ENCODE results near the gene SNAPC5. TPM values are rescaled to one million over a fixed set of nuclear protein-coding genes. Genes with fewer than 3 reads are reported as not detected.
A peak's percentile ranks its signal among the peaks of the same experiment; 100 is the strongest.

The SNAPC5 gene
- total RNA-seq, 2 experiments from 2014 or later: 23.8 to 24.1 TPM

GRCh38 chr15:66452971-66453580 is 44.5 kb downstream of the SNAPC5 start:
- intact Hi-C loops (cut with DNase I, micrococcal nuclease): no loop called here
- no peak for DNase-seq
- CTCF ChIA-PET: interaction anchor here (1.4 kb wide), 1 partner anchor 67 kb away, joined by 3 read pairs; no protein-coding TSS in a partner anchor
- Mint-ChIP-seq H3K9me3 (no peaks in the 10 kb centered on the region), H3K4me1 (ENCODE audit: low read depth) (no peaks in the 10 kb centered on the region), H3K27ac (peak overlapping the region; percentile 34), H3K36me3 (ENCODE audit: low read depth) (peaks cover 50% of the 10 kb centered on the region), H3K27me3 (no peaks in the 10 kb centered on the region), H3K4me3 (no peak overlapping the region)
- Histone ChIP-seq H3K27me3 (ENCODE audit: control insufficient read depth in 1 of 2, insufficient read depth in 2 of 2, low read length in 2 of 2) (no peaks in the 10 kb centered on the region), H3K9me3 (ENCODE audit: control insufficient read depth in 1 of 2, insufficient read depth in 1 of 2, low read length in 2 of 2) (no peaks in the 10 kb centered on the region), H3K4me1 (ENCODE audit: insufficient read depth, low read length) (no peaks in the 10 kb centered on the region), H3K27ac (ENCODE audit: low read depth in 1 of 2, low read length in 2 of 2) (no peak overlapping the region), H3K36me3 (ENCODE audit: insufficient read depth, low read length) (peaks cover 27% of the 10 kb centered on the region), H3K4me3 (ENCODE audit: low read length) (no peak overlapping the region)
- no peak for TF ChIP-seq CTCF (IDR thresholded peaks at IDR 0.05)
- POLR2A ChIA-PET: no interaction called here
- no peak for ATAC-seq (ENCODE audit: poor library complexity)

GRCh38 chr15:66452420-66452819 is 45.1 kb downstream of the SNAPC5 start:
- no peaks in the 10 kb centered on the region for H3K4me1 ChIP-seq (ENCODE audit: insufficient read depth, low read length)
- no peaks in the 10 kb centered on the region for H3K9me3 Mint-ChIP-seq
- no peaks in the 10 kb centered on the region for H3K27me3 ChIP-seq (ENCODE audit: control insufficient read depth in 1 of 2, insufficient read depth in 2 of 2, low read length in 2 of 2)
- ChIA-PET CTCF (interaction anchor here (1.4 kb wide), 1 partner anchor 66 kb away, joined by 3 read pairs; no protein-coding TSS in a partner anchor), POLR2A (no interaction called here)
- H3K36me3 ChIP-seq (ENCODE audit: insufficient read depth, low read length): peaks cover 28% of the 10 kb centered on the region
- TF ChIP-seq CTCF (IDR thresholded peaks at IDR 0.05): no peak
- H3K36me3 Mint-ChIP-seq (ENCODE audit: low read depth): peaks cover 55% of the 10 kb centered on the region
- H3K27ac Mint-ChIP-seq: no peak overlapping the region
- no peaks in the 10 kb centered on the region for H3K4me1 Mint-ChIP-seq (ENCODE audit: low read depth)
- ATAC-seq (ENCODE audit: poor library complexity): no peak
- no peaks in the 10 kb centered on the region for H3K27me3 Mint-ChIP-seq
- no peak overlapping the region for H3K27ac ChIP-seq (ENCODE audit: low read depth in 1 of 2, low read length in 2 of 2)
- no peaks in the 10 kb centered on the region for H3K9me3 ChIP-seq (ENCODE audit: control insufficient read depth in 1 of 2, insufficient read depth in 1 of 2, low read length in 2 of 2)
- intact Hi-C loops (cut with DNase I, micrococcal nuclease): no loop called here
- H3K4me3 Mint-ChIP-seq: no peak overlapping the region
- no peak overlapping the region for H3K4me3 ChIP-seq (ENCODE audit: low read length)
- DNase-seq: no peak

Small RNAs within 50 kb of the gene (microRNA-seq; reads per million reads assigned to microRNA genes)
- not detected for gene MIR4512 (ENCODE audit: borderline microRNAs expressed, borderline replicate concordance)

Other genes with a start within 250 kb of the SNAPC5 start
- not detected for gene MEGF11, start 244.0 kb downstream of the SNAPC5 start, total RNA-seq
- 10 to 100 TPM; 22.6 to 24.3 TPM for gene DIS3L, start 204.2 kb downstream of the SNAPC5 start, total RNA-seq
- 1 to 10 TPM; 3.7 to 3.9 TPM for gene TIPIN, start 141.1 kb downstream of the SNAPC5 start, total RNA-seq
- 10 to 100 TPM; 33.8 to 34.7 TPM for gene MAP2K1, start 110.8 kb downstream of the SNAPC5 start, total RNA-seq
- gene RPL4, start 7.1 kb upstream of the SNAPC5 start, total RNA-seq: 1,000 to 10,000 TPM; 4,558 to 4,627 TPM
- gene ZWILCH, start 7.6 kb upstream of the SNAPC5 start, total RNA-seq: 1 to 10 TPM; 6.8 to 7.2 TPM
- not detected for gene LCTL, start 68.2 kb upstream of the SNAPC5 start, total RNA-seq
- under 1 TPM; 0.59 to 0.69 TPM for gene SMAD6, start 204.5 kb upstream of the SNAPC5 start, total RNA-seq